DND-41 (cell line): ENCODE data around the gene CCS.

Experiments used
- ATAC-seq: fragments of 200-7000 bp; cut with Tn5 transposase; 3 replicates; pipeline ENCODE4 v1.9.1; 2021; ENCODE audit warnings: low read depth; ENCODE audit not compliant: insufficient read depth
- DNase-seq: peaks from one replicate; pipeline ENCODE4 v3.0.0-alpha.2; 2020
- H2AFZ ChIP-seq: 2 replicates; pipeline ENCODE4 v1.6.0; 2012; ENCODE audit warnings: low read depth, low read length
- H3K27ac ChIP-seq: 2 replicates; pipeline ENCODE4 v1.5.1; 2012; ENCODE audit warnings: low read length, inconsistent platforms
- H3K27me3 ChIP-seq: fragments of 200-600 bp; sonication (generic); 2 replicates; pipeline ENCODE4 v1.6.0; 2012; ENCODE audit warnings: low read length, mild to moderate bottlenecking, inconsistent platforms; ENCODE audit not compliant: insufficient read depth, poor library complexity
- H3K36me3 ChIP-seq: 2 replicates; pipeline ENCODE4 v1.5.1; 2012; ENCODE audit warnings: low read length, inconsistent platforms; ENCODE audit not compliant: insufficient read depth
- H3K4me1 ChIP-seq: 2 replicates; pipeline ENCODE4 v1.5.1; 2012; ENCODE audit warnings: mild to moderate bottlenecking, low read length; ENCODE audit not compliant: insufficient read depth
- H3K4me2 ChIP-seq: 2 replicates; pipeline ENCODE4 v1.6.0; 2012; ENCODE audit warnings: mild to moderate bottlenecking, moderate library complexity, low read length, inconsistent platforms; ENCODE audit not compliant: insufficient read depth
- H3K4me3 ChIP-seq, 2 experiments: fragments of 200-600 bp in 1 of 2; shearing (Covaris generic) in 1 of 2; 2 replicates each; pipeline ENCODE4 v1.5.1; 2012 to 2016; ENCODE audit warnings: inconsistent platforms in 2 of 2, low read length in 2 of 2, mild to moderate bottlenecking in 2 of 2, low read depth in 1 of 2, moderate library complexity in 1 of 2
- H3K79me2 ChIP-seq: 2 replicates; pipeline ENCODE4 v1.6.0; 2012; ENCODE audit warnings: low read length, inconsistent platforms; ENCODE audit not compliant: insufficient read depth
- H3K9ac ChIP-seq: 2 replicates; pipeline ENCODE4 v1.6.0; 2012; ENCODE audit warnings: low read depth, mild to moderate bottlenecking, inconsistent platforms, low read length, moderate library complexity
- H3K9me3 ChIP-seq: 2 replicates; pipeline ENCODE4 v1.5.1; 2012; ENCODE audit warnings: low read length, moderate library complexity, mild to moderate bottlenecking, inconsistent platforms; ENCODE audit not compliant: insufficient read depth, severe bottlenecking
- H4K20me1 ChIP-seq: 2 replicates; pipeline ENCODE4 v1.6.0; 2012; ENCODE audit warnings: low read length; ENCODE audit not compliant: insufficient read depth
- CTCF ChIP-seq: IDR thresholded peaks from 2 replicates; pipeline ENCODE4 v1.5.1; 2012; ENCODE audit warnings: borderline replicate concordance, low read length, moderate library complexity, mild to moderate bottlenecking; ENCODE audit not compliant: poor library complexity, severe bottlenecking; ENCODE audit errors: extremely low read depth
- EZH2 ChIP-seq: IDR thresholded peaks from 3 replicates; pipeline ENCODE4 v1.6.1; 2012; ENCODE audit warnings: borderline replicate concordance, low read depth, mild to moderate bottlenecking, moderate library complexity, low read length, inconsistent platforms; ENCODE audit not compliant: severe bottlenecking

Gene CCS

GRCh38 chr11:66641834-66642233, 48.8 kb downstream of the CCS start:
- DNase-seq (no peak), ATAC-seq (no peak)
- no peaks in the 10 kb centered on the region for H3K9me3 ChIP-seq
- no peak overlapping the region for H3K27ac ChIP-seq
- peak overlapping the region; percentile 78 for H3K4me2 ChIP-seq
- H3K9ac ChIP-seq: no peak overlapping the region
- H3K4me3 ChIP-seq: peak overlapping the region in 1 of 2 experiments; percentile 8; a peak in 1 of 4 replicates
- H3K79me2 ChIP-seq: peaks cover 97% of the 10 kb centered on the region
- H2AFZ ChIP-seq: no peak overlapping the region
- peaks cover 83% of the 10 kb centered on the region for H4K20me1 ChIP-seq
- peaks cover 72% of the 10 kb centered on the region for H3K4me1 ChIP-seq
- peaks cover 86% of the 10 kb centered on the region for H3K36me3 ChIP-seq
- TF ChIP-seq CTCF (no peak), EZH2 (no peak)
- no peaks in the 10 kb centered on the region for H3K27me3 ChIP-seq

- H3K4me1 ChIP-seq: peaks cover 59% of the 10 kb centered on the region
- no peak for ATAC-seq
- peak overlapping the region in 1 of 2 experiments; percentile 3; a peak in 1 of 4 replicates for H3K4me3 ChIP-seq
- H3K9ac ChIP-seq: no peak overlapping the region
- no peaks in the 10 kb centered on the region for H3K9me3 ChIP-seq
- H3K79me2 ChIP-seq: peaks cover 100% of the 10 kb centered on the region
- peaks cover 98% of the 10 kb centered on the region for H3K36me3 ChIP-seq
- DNase-seq: no peak
- peak overlapping the region; percentile 78; the same call in 1 of the 2 replicates for H3K4me2 ChIP-seq
- no peak for TF ChIP-seq CTCF
- no peak for TF ChIP-seq EZH2
- H3K27me3 ChIP-seq: no peaks in the 10 kb centered on the region
- H4K20me1 ChIP-seq: peaks cover 98% of the 10 kb centered on the region
- no peak overlapping the region for H2AFZ ChIP-seq
- no peak overlapping the region for H3K27ac ChIP-seq
Observed at GRCh38 chr11:66643745-66644437, 50.9 kb downstream of the CCS start.

GRCh38 chr11:66646828-66647227, 53.8 kb downstream of the CCS start:
- Histone ChIP-seq H3K79me2 (peaks cover 98% of the 10 kb centered on the region), H2AFZ (no peak overlapping the region), H3K4me1 (peaks cover 31% of the 10 kb centered on the region), H3K27ac (no peak overlapping the region), H3K4me3 (no peak overlapping the region), H3K36me3 (peaks cover 94% of the 10 kb centered on the region), H3K9ac (no peak overlapping the region), H3K4me2 (no peak overlapping the region), H4K20me1 (peaks cover 94% of the 10 kb centered on the region), H3K27me3 (no peaks in the 10 kb centered on the region), H3K9me3 (no peaks in the 10 kb centered on the region)
- no peak for DNase-seq
- TF ChIP-seq EZH2: no peak
- no peak for TF ChIP-seq CTCF
- no peak for ATAC-seq
